GM19438 (cell line): ENCODE data around the gene CYP2A13.
"Not testable (repeated sequence)": the region's sequence is repeated elsewhere in the genome, so short reads cannot be mapped to it uniquely, and the experiment has no call there.

Source experiments
- ATAC-seq: cut with Tn5 transposase; IDR thresholded peaks from one replicate; pipeline ENCODE4 v1.9.1; 2021; ENCODE audit warnings: low read depth; ENCODE audit not compliant: unreplicated experiment

Gene CYP2A13, protein sequence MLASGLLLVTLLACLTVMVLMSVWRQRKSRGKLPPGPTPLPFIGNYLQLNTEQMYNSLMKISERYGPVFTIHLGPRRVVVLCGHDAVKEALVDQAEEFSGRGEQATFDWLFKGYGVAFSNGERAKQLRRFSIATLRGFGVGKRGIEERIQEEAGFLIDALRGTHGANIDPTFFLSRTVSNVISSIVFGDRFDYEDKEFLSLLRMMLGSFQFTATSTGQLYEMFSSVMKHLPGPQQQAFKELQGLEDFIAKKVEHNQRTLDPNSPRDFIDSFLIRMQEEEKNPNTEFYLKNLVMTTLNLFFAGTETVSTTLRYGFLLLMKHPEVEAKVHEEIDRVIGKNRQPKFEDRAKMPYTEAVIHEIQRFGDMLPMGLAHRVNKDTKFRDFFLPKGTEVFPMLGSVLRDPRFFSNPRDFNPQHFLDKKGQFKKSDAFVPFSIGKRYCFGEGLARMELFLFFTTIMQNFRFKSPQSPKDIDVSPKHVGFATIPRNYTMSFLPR

GRCh38 chr19:41088151-41088550 lies at the start of gene CYP2A13:
TSS of gene CYP2A13 (plus strand) at chr19:41088451. CDS start at chr19:41088472, 21 bp downstream.
- ATAC-seq: no peak

GRCh38 chr19:41039806-41040205 lies 48.4 kb upstream of the CYP2A13 start:
- ATAC-seq: no peak

- not testable (repeated sequence) for ATAC-seq
Measured at GRCh38 chr19:41045095-41045494, 43.2 kb upstream of the CYP2A13 start.

- ATAC-seq: no peak
Measured at GRCh38 chr19:41050426-41050825, 37.8 kb upstream of the CYP2A13 start.

GRCh38 chr19:41052162-41052561 lies 36.1 kb upstream of the CYP2A13 start:
- not testable (repeated sequence) for ATAC-seq

DNA sequence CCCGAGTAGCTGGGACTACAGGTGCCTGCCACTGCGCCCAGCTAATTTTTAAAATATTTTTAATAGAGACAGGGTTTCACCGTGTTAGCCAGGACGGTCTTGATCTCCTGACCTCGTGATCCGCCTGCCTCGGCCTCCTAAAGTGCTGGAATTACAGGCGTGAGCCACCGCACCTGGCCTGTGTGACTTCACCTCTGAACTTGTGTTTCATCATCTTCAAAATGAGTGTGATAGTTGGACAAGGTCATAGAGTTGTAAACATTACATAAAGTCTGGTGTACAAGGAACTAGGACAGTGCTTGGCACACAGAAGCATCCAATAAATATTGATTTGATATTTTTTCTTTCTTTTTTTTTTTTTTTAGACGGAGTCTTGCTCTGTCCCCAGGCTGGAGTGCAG lies 34.9 kb upstream of the CYP2A13 start:
- not testable (repeated sequence) for ATAC-seq

GRCh38 chr19:41064974-41065569 lies 23.2 kb upstream of the CYP2A13 start:
- no peak for ATAC-seq

GRCh38 chr19:41076286-41076685 lies 12.0 kb upstream of the CYP2A13 start:
- ATAC-seq: no peak

GRCh38 chr19:41083516-41083915 lies 4.7 kb upstream of the CYP2A13 start:
- ATAC-seq: no peak

DNA sequence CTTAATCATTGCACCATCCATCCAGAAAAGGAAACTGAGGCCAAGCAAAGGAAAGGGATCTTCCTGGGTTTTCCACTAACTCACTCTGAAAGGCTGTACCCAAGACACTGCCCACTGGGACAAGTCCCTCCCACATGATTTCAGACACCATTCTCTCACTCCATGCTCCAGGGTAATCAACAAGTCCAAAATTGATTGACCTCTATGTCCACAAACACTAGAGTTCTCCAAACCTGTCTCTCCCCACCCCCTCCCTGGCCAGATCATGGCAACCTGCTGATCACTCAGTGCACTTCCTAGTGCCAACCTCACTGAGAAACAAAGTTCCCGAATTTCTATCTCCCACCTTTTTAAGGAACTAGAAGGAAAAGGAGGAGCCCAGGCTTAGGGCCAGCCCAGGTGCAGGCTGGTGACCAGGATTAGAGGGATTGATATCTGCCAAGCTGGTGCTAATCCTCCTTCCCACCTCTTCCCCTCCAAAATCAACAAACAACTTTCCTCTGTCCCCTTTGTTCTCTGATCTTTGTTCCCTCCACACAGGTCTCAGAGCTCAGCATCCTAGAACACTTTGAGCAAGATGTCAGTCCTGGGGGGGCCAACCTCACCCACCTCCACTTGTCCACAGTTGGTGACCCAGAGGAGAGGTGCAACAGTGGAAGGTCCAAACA lies 2.4 kb upstream of the CYP2A13 start:
- no peak for ATAC-seq

DNA sequence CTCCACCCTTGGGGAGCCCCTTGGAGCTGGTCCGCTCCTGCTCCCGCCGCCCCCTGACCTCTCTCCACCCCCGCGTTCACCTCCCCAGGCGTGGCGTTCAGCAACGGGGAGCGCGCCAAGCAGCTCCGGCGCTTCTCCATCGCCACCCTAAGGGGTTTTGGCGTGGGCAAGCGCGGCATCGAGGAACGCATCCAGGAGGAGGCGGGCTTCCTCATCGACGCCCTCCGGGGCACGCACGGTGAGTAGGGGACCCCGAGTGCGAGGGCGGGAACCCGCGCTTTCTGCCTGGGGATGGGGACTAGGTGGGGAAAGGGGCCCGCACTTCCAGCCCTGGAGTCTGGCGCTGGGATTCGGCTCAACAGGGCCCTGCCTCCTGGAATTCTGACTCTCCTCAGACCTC lies 1.7 kb downstream of the CYP2A13 start:
- no peak for ATAC-seq

DNA sequence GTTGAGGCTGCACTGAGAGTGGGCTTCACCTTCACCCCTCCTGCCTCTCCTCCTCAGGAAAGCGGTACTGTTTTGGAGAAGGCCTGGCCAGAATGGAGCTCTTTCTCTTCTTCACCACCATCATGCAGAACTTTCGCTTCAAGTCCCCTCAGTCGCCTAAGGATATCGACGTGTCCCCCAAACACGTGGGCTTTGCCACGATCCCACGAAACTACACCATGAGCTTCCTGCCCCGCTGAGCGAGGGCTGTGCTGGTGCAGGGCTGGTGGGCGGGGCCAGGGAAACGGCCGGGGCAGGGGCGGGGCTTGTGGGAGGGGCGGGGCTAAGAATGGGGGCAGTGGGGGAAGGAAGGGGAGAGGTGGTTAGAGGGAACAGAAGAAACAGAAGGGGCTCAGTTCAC lies 7.5 kb downstream of the CYP2A13 start:
- ATAC-seq: no peak

- no peak for ATAC-seq
Measured at GRCh38 chr19:41096353-41096752, 8.1 kb downstream of the CYP2A13 start.

DNA sequence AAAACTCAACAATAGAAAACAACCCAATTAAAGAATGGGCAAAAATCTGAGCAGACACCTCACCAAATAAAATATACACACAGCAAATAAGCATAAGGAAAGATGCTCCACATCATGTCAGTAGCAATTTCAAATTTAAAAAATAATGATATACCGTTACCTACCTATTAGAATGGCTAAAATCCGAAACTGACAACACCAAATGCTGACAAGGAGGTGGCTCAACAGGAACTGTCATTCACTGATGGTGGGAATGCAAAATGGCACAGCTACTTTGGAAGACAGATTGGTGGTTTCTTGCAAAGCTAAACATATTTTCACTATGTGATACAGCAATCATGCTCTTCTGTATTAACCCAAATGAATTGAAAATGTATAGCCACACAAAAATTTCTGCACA lies 9.1 kb downstream of the CYP2A13 start:
- ATAC-seq: no peak

DNA sequence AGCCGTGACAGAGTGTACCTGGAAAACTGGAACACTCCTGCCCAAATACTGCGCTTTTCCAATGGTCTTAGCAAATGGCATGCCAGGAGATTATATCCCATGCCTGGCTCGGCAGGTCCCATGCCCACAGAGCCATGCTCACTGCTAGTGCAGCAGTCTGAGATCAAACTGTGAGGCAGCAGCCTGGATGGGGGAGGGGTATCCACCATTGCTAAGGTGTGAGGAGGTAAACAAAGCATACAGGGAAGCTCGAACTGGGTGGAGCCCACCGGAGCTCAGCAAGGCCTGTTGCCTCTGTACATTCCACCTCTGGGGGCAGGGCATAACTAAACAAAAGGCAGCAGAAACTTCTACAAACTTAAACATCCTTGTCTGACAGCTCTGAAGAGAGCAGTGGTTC lies 10.5 kb downstream of the CYP2A13 start:
- ATAC-seq: no peak

DNA sequence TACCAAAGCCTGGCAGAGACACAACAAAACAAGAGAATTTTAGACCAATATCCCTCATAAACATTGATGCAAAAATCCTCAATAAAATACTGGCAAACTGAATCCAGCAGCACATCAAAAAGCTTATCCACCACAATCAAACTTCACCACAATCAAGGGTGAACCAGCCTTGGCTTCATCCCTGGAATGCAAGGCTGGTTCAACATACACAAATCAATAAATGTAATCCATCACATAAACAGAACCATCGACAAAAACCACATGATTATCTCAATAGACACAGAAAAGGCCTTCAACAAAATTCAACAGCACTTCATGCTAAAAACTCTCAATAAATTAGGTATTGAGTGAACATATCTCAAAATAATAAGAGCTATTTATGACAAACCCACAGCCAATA lies 14.0 kb downstream of the CYP2A13 start:
- ATAC-seq: not testable (repeated sequence)

- ATAC-seq: no peak
Measured at GRCh38 chr19:41106177-41106576, 17.9 kb downstream of the CYP2A13 start.

- no peak for ATAC-seq
Measured at GRCh38 chr19:41111296-41111695, 23.0 kb downstream of the CYP2A13 start.

- ATAC-seq: no peak
Measured at GRCh38 chr19:41111750-41112295, 23.6 kb downstream of the CYP2A13 start.

DNA sequence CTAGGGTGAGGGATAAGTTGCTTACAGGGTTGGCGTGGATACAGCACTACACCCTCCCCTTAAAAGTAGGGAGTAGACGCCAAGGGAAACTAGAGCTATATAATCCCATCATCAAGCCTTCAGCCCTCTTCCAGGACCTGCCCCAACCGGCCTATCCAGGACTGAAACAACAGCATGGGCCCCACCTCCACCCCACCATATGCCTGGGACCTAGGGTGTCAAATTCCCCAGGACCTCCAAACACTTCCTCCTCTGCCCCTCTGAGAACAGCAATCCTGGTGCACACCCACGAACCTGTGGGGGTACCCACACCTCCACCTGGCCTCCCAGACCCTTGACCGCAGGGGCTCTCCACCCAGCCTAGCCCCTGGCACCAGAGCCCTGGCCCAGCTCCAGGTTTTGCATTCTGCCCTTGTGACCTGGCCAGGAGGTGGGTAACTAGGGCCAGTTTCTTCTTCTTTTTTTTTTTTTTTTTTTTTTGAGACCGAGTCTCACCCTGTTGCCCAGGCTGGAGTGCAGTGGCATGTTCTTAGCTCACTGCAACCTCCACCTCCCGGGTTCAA lies 24.6 kb downstream of the CYP2A13 start:
- no peak for ATAC-seq

GRCh38 chr19:41114132-41114531 lies 25.9 kb downstream of the CYP2A13 start, which contains the start of gene CYP2F1:
TSS of gene CYP2F1 (plus strand) at chr19:41114432. CDS start at chr19:41116189, 1,757 bp downstream.
- ATAC-seq: no peak
